22Rv1 (cell line): ENCODE data around the gene ZBTB21.

Source experiments
- ZFX ChIP-seq: fragments of 450-650 bp; IDR thresholded peaks from 2 replicates; pipeline ENCODE4 v1.6.1; 2017; ENCODE audit warnings: antibody characterized with exemption, borderline replicate concordance
- TF ChIP-seq, protein P1 (sequence below): fragments of 450-650 bp; IDR thresholded peaks from 2 replicates; pipeline ENCODE4 v1.5.1; 2017; ENCODE audit warnings: mild to moderate bottlenecking

DNA sequence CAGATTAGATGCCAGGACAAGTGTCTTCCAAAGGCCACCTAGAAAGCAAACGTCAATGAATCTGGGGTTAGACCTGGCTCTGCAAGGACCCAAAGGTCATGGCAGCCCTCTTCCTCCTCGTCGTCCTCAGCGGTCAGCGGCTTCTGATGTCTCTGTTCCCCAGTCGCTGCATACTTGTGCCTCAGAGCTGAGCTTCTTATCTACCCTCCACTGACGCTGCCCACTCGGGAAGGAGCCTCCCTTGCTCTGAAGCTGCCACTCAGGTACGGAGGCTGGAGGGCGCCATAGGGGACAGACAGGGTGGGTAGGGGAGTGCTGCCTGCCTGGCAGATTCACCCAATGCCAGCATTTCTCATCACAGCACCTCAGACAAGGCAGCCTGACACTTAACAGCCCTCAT lies 49.6 kb upstream of the ZBTB21 start:
- TF ChIP-seq, protein P1, sequence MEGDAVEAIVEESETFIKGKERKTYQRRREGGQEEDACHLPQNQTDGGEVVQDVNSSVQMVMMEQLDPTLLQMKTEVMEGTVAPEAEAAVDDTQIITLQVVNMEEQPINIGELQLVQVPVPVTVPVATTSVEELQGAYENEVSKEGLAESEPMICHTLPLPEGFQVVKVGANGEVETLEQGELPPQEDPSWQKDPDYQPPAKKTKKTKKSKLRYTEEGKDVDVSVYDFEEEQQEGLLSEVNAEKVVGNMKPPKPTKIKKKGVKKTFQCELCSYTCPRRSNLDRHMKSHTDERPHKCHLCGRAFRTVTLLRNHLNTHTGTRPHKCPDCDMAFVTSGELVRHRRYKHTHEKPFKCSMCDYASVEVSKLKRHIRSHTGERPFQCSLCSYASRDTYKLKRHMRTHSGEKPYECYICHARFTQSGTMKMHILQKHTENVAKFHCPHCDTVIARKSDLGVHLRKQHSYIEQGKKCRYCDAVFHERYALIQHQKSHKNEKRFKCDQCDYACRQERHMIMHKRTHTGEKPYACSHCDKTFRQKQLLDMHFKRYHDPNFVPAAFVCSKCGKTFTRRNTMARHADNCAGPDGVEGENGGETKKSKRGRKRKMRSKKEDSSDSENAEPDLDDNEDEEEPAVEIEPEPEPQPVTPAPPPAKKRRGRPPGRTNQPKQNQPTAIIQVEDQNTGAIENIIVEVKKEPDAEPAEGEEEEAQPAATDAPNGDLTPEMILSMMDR, result no peak
- TF ChIP-seq ZFX, result no peak
